Stimulated activated CD4-positive, alpha-beta T cell treated with anti-CD3 and anti-CD28 coated beads, Interleukin-1b, Interleukin-23, amount 100 ng/mL, for 24 hours (primary cell): ENCODE data around the gene CCL5.
A peak's percentile ranks its signal among the peaks of the same experiment; 100 is the strongest.

Experiments
- DNase-seq, 4 experiments: peaks; one replicate each; pipeline ENCODE4 v3.0.0-alpha.2; 2020; ENCODE audit warnings: low read depth in 4 of 4, low spot score in 1 of 4

CCL5 gene

GRCh38 chr17:35879773-35880654, at the start of gene CCL5:
TSS of gene CCL5 (minus strand) at chr17:35880360.
- DNase-seq = peak in 1 of 4 experiments; percentile 6

GRCh38 chr17:35927714-35928113, 47.6 kb upstream of the CCL5 start:
- DNase-seq = no peak

GRCh38 chr17:35923609-35924114, 43.5 kb upstream of the CCL5 start:
- no peak for DNase-seq

GRCh38 chr17:35920229-35920628, 40.1 kb upstream of the CCL5 start:
- DNase-seq = no peak

- no peak for DNase-seq
These were observed 38.5 kb upstream of the CCL5 start for GRCh38 chr17:35918665-35919064.

- DNase-seq = no peak
These were observed 37.5 kb upstream of the CCL5 start for GRCh38 chr17:35917519-35918213.

GRCh38 chr17:35915153-35915964, 35.2 kb upstream of the CCL5 start:
- no peak for DNase-seq

GRCh38 chr17:35914354-35914753, 34.2 kb upstream of the CCL5 start:
- DNase-seq = no peak

- no peak for DNase-seq
These were observed 33.4 kb upstream of the CCL5 start for GRCh38 chr17:35913609-35914008.

- DNase-seq = no peak
These were observed 32.8 kb upstream of the CCL5 start for GRCh38 chr17:35912942-35913341.

- DNase-seq = no peak
These were observed 32.3 kb upstream of the CCL5 start for GRCh38 chr17:35912339-35912912.

- no peak for DNase-seq
These were observed 29.2 kb upstream of the CCL5 start for GRCh38 chr17:35909408-35909807.

- DNase-seq = no peak
These were observed 27.5 kb upstream of the CCL5 start for GRCh38 chr17:35907691-35908090.

- DNase-seq = no peak
These were observed 26.9 kb upstream of the CCL5 start for GRCh38 chr17:35906926-35907637.

- DNase-seq = no peak
These were observed 26.2 kb upstream of the CCL5 start for GRCh38 chr17:35906191-35906925.

- no peak for DNase-seq
These were observed 23.3 kb upstream of the CCL5 start for GRCh38 chr17:35903451-35903850.

- no peak for DNase-seq
These were observed 21.5 kb upstream of the CCL5 start for GRCh38 chr17:35901631-35902175.

- DNase-seq = no peak
These were observed 20.7 kb upstream of the CCL5 start for GRCh38 chr17:35900708-35901480.

- no peak for DNase-seq
These were observed 20.1 kb upstream of the CCL5 start for GRCh38 chr17:35900280-35900679.
